ENCODE data around the gene ARPP21.

ARPP21 gene

DNA sequence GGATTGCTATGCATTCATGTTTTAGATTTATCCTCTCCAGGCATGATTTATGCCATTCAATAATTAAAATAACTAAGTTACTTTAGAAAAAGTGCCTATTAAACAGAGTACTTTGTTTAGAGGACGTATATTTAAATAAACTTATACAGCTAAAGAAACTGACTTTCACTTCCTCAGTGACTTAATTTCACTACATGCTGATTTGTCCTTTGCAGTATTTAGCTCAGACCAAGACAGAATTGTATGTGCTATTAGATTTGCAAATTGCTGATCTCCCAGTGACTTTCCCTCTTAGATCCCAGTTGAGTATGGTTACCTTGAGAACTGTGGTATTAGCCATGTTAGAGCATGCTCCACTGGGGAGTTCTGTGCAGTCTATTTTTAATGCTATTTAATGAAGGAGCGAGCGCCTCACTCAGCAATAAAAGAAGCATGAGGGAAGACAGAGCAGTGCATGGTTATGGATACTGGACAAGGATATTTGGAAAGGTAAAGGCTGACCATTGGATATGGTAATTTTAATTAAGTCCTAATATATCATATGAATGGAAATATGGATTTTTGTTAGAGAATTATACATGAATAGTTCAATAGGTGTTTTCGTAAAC, 2.7 kb downstream of the ARPP21 start:
- DNase-seq (ENCODE audit: low read depth, low spot score): no peak

DNA sequence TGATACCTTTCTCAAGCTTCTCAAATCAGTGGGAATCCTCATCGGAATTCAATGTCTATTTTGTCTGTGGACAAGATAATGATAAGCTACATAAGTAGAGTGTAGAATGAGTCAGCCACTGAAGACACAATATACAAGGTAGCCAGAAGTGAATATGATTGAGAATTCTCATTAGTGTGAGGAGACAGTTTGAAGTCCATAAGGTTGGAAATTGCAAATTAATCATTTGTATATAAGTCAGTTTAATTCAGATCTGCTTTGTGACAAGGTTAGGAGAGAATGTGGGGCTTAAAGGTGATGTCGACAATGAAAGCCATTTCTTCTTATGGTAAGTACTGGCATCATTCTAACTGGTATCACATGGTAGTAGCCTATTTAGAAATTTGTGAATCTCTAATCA, 4.2 kb downstream of the ARPP21 start:
- no peak for DNase-seq (ENCODE audit: low read depth, low spot score)

DNA sequence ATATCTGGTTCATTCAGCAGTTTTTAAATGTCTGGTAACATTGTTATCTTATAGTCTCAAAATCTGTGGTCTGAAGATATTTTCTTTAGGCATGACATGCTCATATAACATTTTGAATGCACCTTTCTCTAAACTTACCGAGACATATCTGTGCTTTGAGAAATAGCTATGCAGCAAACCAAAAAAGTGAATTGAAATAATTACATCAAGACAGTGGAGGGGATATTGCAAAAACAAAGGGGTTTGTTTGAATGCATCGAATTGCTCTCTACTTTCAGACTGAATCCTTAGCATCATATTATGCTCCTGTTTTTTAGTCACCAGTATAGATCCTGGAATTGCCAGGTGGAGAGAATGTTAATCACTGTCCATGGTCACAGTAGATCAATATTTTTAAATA, 5.1 kb downstream of the ARPP21 start:
- DNase-seq (ENCODE audit: low read depth, low spot score): no peak

DNA sequence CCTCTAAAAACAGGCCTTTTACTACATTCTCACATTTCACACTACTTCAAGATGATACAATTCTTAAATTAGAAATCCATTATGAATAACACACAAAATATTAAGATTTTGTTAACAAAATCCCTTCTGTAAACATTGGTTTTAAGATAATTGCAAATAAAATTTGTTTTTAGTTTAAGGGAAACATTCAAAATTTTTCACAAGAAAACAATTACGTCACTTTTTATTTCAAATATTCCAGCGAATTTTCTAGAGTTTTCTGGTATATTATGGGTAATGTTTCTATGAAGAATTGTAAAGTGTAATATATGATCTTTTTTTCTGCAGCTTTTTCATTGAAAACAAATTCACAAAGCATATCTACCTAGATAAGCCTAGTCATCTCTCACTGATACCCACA, 5.9 kb downstream of the ARPP21 start:
- no peak for DNase-seq (ENCODE audit: low read depth, low spot score)

DNA sequence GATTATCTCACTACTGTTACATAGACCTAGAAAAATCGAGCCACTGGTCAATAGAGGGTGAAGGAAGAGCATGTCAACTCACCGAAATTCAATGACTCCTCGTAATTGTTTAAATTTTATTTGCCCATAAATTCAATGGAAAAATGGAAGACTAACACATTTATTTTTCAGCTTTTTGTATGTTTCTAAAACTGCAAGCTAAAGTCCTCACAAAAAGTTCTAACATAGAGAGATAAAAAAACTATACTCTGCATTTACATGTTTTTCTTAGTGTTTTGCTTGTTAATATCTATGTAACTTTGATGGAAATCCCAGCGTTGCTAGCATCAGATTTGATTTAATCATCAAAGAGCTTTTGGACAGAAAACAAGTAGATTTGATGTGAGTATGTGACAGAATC, 6.8 kb downstream of the ARPP21 start:
- no peak for DNase-seq (ENCODE audit: low read depth, low spot score)

- no peak for DNase-seq (ENCODE audit: low read depth, low spot score)
Measured at GRCh38 chr3:35647461-35647860, 8.1 kb downstream of the ARPP21 start.

DNA sequence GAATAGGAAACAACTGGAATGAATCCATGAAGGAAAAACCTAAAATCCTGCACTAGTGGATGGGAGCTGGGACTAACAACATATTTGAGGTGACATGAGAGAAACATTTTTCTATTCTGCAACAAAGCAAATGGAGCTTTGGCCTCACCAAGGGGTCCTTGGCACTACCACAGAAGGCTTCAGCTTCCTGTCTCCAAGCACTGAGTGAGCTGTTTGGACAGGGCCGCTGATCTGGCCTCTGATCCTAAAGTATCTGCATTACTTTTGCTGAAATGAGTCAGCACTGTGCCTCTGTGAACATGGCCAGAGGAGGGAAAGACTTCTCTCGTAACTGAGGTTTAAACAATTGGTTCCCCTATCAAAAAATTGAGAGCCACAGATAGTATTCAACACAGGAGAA, 9.0 kb downstream of the ARPP21 start:
- DNase-seq (ENCODE audit: low read depth, low spot score): no peak

DNA sequence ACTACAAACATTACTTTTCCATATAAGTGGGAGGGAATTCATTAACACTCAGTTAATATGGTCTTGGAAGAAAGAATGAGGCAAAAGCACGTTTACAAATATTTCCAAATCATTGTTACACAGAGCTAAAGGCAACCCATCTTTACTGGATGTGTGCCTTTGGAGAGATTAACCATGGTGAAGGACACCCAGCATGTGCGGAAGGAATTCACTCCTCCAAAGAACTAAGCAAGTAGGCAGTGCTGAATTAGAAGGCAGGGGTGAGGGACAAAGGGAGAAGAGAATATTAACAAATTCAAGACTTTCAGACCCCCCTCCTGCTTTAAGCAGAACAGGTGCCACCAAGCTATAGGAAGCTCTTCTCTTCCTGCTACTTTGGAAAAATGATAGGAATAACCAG, 10.1 kb downstream of the ARPP21 start:
- DNase-seq (ENCODE audit: low read depth, low spot score): no peak

DNA sequence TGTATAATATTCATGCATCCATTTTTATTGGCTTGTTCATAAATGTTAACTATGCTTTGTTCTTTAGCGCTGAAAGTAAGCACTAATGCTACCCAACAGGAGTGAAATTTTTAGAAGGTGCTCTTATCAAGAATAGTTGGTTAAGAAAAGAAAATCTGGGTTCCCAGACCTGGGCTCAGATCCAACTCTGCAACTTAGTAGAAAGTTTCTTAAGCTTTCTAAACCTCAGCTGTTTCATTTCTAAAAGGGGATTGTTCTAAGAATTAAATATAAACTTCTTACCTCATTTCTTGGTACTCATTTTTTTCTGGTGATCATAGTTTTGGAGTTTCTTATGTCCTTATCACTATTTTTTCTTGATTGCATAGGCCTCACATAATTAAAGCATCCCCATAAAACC, 12.1 kb downstream of the ARPP21 start:
- no peak for DNase-seq (ENCODE audit: low read depth, low spot score)

DNA sequence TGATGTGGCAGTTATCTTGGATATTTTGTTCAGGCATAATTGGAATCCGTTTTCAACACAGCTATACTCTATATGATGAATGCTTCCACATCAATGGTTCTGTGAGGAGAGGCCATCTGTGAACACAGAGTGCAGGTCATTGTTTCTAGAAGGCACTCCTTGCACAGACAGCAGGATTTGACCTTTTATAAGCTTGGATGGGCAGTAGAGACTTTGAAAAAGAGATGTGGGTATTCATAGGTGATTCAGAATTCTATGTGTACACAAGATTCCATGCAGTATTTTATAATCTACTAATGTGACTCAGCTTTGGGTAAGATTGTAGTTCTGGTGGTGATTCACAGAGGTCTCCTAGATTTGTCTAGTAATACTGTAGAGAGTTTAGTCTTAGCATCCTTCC, 12.5 kb downstream of the ARPP21 start:
- DNase-seq (ENCODE audit: low read depth, low spot score): no peak

DNA sequence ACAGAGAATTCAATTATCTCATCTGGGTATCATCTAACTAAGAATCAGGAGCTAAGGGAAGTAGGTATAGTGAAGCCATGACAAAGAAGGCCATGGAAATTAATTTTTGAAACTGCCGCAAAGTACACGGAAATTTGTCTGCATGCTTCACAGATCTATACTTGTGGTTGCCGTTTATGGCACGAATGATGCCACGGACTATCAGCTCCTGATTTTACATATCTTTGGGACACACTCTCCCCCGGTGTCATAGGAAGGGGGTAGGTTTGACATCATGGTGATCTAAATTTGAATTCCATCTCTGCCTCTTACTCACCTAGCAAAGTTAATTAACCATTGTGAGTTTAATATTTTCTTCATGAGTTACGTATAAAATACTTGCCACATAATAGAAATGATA, 14.0 kb downstream of the ARPP21 start:
- no peak for DNase-seq (ENCODE audit: low read depth, low spot score)

GRCh38 chr3:35654476-35654875, 15.2 kb downstream of the ARPP21 start:
- DNase-seq (ENCODE audit: low read depth, low spot score): no peak

DNA sequence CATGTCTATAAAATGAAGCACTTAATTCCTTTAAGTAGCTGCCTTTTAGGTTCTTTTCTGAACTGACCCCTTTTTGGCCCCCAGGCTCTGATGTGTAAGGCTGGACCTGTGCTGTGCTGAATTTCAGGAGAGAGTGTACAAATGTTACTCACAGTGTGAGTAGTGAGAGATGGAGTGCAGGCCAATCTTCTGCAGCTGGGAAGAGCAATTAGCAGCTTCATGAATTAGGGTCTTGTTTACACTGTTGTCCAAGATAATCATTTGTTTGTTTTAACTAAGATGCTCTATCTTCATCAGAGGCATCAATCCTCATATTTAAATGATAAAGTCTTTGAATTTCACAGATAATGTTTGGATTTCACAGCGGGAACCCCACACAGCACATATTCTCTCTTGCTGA, 19.4 kb downstream of the ARPP21 start:
- DNase-seq (ENCODE audit: low read depth, low spot score): no peak

DNA sequence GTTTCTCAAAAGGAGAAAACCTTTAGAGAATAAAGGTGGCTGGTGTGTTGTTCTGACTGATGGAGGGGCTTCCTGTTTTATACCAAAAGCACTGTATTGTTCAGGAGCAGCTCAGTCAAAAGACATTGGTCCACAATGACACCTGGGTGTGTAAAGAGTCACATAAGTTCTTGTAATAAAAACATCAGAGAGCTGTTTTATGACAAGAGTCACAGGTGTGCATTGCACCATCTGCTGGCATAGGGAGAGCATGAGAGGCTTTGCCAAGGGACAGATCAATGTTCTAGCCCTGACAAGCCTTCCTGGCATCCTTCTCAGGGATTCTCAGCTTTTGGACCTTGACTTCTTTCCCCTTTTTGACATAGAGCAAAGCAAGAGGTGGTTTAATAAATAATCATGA, 20.4 kb downstream of the ARPP21 start:
- DNase-seq (ENCODE audit: low read depth, low spot score): no peak

- no peak for DNase-seq (ENCODE audit: low read depth, low spot score)
Measured at GRCh38 chr3:35663471-35663870, 24.1 kb downstream of the ARPP21 start.

GRCh38 chr3:35664460-35664919, 25.2 kb downstream of the ARPP21 start:
- DNase-seq (ENCODE audit: low read depth, low spot score): peak; percentile 43

DNA sequence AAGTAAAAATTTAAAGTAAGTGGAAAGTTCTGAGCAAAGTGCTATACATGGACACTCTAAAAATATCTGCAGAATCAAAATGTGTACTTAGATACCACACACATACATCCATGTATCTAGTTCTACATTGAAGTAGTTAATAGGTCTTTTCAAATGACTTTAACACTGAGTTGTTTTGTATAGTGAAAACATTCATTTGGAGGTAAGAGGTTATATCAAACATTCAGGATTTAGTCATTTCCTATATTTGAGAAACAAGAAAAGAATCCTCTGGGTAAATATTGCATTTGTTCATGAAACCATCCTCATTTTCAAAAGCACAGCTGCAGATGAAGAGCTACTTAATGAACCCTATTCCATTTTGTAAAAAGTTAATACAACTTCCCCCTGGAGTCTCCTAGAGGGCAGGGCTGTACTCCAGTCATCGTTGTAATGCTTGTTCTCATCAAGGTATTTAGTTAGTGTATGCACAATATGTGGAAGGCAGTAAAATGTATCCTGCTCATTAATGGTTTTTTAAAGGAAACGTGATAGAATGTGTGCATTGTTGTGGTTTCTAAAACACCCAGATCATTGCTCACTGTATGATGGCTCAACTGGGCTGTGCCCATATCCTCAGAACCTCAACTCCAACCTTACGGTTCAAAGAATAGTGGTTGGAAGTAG, 26.2 kb downstream of the ARPP21 start:
- DNase-seq (ENCODE audit: low read depth, low spot score): peak; percentile 7

DNA sequence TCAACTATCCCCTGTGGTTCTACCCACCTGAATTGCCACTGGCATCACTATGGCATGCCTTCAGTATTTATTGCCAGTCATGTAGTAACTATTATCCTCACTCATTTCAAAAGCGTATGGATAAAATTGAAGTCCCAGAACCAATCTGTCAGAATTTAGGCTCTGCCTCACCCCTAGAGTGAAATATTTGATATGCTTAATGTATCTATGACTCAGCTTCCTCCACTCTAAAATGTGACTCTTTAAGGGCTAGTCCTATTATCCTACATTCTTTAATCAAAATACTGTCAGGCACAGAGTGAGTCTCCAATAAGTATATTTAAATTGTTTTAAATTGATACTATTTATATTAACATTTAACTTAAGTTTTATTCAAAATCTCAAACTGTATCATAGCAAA, 27.6 kb downstream of the ARPP21 start:
- no peak for DNase-seq (ENCODE audit: low read depth, low spot score)

GRCh38 chr3:35670408-35670965, 31.2 kb downstream of the ARPP21 start:
- no peak for DNase-seq (ENCODE audit: low read depth, low spot score)

- no peak for DNase-seq (ENCODE audit: low read depth, low spot score)
Measured at GRCh38 chr3:35671483-35671882, 32.2 kb downstream of the ARPP21 start.

DNA sequence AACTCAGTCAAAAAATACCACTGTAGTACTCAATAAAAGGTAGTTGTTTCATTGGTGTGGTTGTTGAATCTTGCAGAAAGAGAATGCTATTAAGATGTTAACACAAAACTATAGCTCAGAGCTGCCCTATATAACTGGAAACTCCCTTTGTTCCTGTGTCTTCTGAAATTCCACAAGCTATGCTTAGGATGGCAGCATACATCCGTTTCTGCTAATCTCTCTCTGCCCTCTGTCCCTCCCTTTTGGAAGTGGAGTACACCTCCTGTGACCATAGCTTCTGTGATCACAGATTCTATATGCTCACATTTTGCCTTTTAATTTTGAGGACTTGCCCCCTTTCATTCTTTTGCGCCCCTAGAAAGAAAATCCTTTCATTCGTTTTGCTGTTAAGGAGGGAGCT, 33.7 kb downstream of the ARPP21 start:
- DNase-seq (ENCODE audit: low read depth, low spot score): no peak

- DNase-seq (ENCODE audit: low read depth, low spot score): no peak
Measured at GRCh38 chr3:35674451-35675109, 35.3 kb downstream of the ARPP21 start.

DNA sequence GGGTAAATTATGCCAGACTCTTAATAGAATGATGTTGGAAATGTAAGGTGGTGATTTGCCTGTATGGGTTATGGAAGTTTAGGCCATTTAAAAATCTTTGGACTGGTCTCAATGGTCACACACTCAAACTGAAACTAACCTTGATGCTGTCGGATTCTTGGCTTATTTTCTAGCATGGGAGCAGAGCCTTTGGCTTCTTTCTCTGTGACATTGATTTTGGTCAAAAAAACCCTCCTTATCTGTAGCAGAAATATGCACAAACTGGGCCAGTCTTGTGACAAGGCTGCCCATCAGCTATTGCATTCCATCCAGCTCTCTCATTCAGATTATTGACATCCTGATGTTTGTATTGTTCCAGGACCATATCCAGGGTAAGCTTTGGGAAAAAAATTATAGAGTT, 35.9 kb downstream of the ARPP21 start:
- no peak for DNase-seq (ENCODE audit: low read depth, low spot score)
